ENCODE measurements around the gene COL12A1.

The COL12A1 gene

DNA sequence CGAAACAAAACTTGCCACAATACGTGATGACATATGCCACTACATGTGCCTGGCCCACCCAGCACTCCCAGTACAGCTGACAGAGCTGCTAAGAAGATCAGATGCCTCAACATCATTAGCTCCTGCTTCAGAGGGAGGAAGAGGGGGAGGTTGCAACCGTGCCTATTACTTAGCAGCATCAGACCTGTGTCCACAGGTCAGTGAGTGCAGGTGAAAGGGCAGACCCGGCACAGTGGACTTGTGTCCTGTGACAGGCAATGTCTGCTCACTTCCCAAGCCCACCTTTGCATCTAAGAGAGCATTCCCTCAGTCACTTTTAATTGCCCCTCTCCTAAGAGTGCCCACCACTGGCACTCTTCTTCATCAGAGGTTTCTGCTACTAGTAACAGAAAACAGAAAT, 9.4 kb upstream of the COL12A1 start:
- TF ChIP-seq CTCF (IDR thresholded peaks at IDR 0.05; ENCODE audit: borderline replicate concordance, control extremely low read depth, extremely low read depth, insufficient read depth, missing control alignments) = no peak
- DNase-seq (ENCODE audit: low spot score) = no peak
- in situ Hi-C loops (cut with MboI; ENCODE audit: low sequenced_read_pairs, unreplicated experiment) = loop anchor here (10.0 to 25.0 kb wide), 5 partner anchors 628 to 1470 kb away; no protein-coding TSS in a partner anchor

DNA sequence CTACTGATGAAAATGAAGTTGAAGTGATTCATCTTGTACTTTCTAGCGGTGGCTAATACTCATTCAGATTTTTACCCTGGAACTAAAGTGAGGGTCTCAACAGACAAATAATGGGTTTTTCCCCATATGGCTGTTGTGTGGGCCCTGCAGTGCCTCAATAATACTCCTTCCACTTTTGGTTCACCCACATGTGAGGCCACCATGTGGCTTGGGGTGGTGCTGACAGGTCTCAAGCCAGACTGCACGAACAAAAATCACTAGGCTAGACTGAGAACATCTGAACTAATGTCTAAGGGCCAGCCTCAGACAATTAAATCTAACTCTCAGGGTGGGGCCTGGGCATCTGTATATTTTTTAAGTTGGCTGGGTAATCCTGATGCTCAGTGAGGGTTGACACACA, 7.9 kb upstream of the COL12A1 start:
- in situ Hi-C loops (cut with MboI; ENCODE audit: low sequenced_read_pairs, unreplicated experiment) = loop anchor here (10.0 to 25.0 kb wide), 5 partner anchors 626 to 1469 kb away; no protein-coding TSS in a partner anchor
- TF ChIP-seq CTCF (IDR thresholded peaks at IDR 0.05; ENCODE audit: borderline replicate concordance, control extremely low read depth, extremely low read depth, insufficient read depth, missing control alignments) = no peak
- DNase-seq (ENCODE audit: low spot score) = peak; percentile 11

DNA sequence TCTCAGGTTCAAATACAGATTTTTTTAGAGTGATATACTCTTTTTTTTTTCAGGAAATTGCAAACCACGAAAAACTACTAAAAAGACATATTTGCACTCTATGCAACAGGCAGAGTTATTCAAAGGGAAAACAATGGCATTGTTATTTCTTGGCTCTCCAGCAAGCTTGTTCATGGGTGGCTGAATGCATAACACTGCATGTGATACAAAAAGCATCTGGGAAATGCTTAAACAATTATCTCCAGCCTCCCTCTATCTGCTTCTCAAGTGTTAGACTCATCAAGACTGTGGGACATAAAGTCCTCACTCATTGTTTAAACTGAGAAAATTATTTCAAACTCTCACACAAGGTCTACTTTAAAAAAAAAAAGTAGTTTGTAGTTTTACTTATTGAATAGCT, 7.3 kb upstream of the COL12A1 start:
- TF ChIP-seq CTCF (IDR thresholded peaks at IDR 0.05; ENCODE audit: borderline replicate concordance, control extremely low read depth, extremely low read depth, insufficient read depth, missing control alignments) = no peak
- no peak for DNase-seq (ENCODE audit: low spot score)
- in situ Hi-C loops (cut with MboI; ENCODE audit: low sequenced_read_pairs, unreplicated experiment) = loop anchor here (10.0 to 25.0 kb wide), 5 partner anchors 626 to 1468 kb away; no protein-coding TSS in a partner anchor

- in situ Hi-C loops (cut with MboI; ENCODE audit: low sequenced_read_pairs, unreplicated experiment) = loop anchor here (10.0 to 25.0 kb wide), 5 partner anchors 625 to 1467 kb away; no protein-coding TSS in a partner anchor
- no peak for TF ChIP-seq CTCF (IDR thresholded peaks at IDR 0.05; ENCODE audit: borderline replicate concordance, control extremely low read depth, extremely low read depth, insufficient read depth, missing control alignments)
- DNase-seq (ENCODE audit: low spot score) = no peak
These were observed 6.2 kb upstream of the COL12A1 start for GRCh38 chr6:75211920-75212590.

- TF ChIP-seq CTCF (IDR thresholded peaks at IDR 0.05; ENCODE audit: borderline replicate concordance, control extremely low read depth, extremely low read depth, insufficient read depth, missing control alignments) = peak; percentile 53
- in situ Hi-C loops (cut with MboI; ENCODE audit: low sequenced_read_pairs, unreplicated experiment) = loop anchor here (10.0 to 25.0 kb wide), 5 partner anchors 624 to 1466 kb away; no protein-coding TSS in a partner anchor
- peak; percentile 45 for DNase-seq (ENCODE audit: low spot score)
These were observed 5.3 kb upstream of the COL12A1 start for GRCh38 chr6:75210885-75211739.

DNA sequence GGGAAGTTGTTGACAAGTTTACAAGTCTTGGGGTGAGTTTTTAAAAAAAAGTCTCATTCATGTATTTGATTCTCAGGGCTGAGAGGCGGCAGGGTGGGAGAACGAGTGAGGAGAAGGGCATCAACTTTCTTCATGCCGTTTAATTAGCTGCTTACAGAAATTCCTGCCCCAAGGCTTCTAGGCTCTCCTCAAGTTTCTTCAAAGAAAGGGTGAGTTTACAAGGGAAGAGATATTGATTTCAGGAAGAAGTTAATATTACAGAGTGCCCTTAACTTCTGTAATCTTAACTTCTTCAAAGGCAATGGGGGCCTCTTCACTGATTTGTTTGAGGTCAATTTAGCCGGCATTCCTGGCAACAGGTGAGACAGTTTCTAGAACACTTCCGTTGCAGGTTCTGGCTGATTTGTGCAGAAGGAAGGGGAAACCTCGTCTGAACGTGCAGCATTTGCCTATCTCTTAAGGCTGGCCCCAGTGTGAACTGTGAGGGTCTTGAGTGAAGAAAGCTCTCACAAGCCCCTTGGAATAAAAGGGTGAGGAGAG, 3.4 kb upstream of the COL12A1 start:
- in situ Hi-C loops (cut with MboI; ENCODE audit: low sequenced_read_pairs, unreplicated experiment) = loop anchor here (25.0 kb wide), 4 partner anchors 622 to 1347 kb away; no protein-coding TSS in a partner anchor
- TF ChIP-seq CTCF (IDR thresholded peaks at IDR 0.05; ENCODE audit: borderline replicate concordance, control extremely low read depth, extremely low read depth, insufficient read depth, missing control alignments) = no peak
- DNase-seq (ENCODE audit: low spot score) = no peak
